Testis (tissue), 3 donors: ENCODE results near the gene PLEKHM2. TPM values are rescaled to one million over a fixed set of nuclear protein-coding genes. Genes with fewer than 3 reads are reported as not detected.

ENCODE experiments used
- DNase-seq: peaks from one replicate; pipeline ENCODE4 v3.0.0-alpha.2; 2019
- H3K27ac ChIP-seq, 2 donors: fragments of 200-600 bp; sonication (generic); one replicate each; pipeline ENCODE4 v1.5.1; 2019
- H3K27me3 ChIP-seq: fragments of 200-600 bp; sonication (generic); one replicate; pipeline ENCODE4 v1.5.1; 2019
- H3K36me3 ChIP-seq: fragments of 200-600 bp; sonication (generic); one replicate; pipeline ENCODE4 v1.5.1; 2017; ENCODE audit warnings: low read depth; ENCODE audit errors: missing control alignments
- H3K4me1 ChIP-seq: fragments of 200-600 bp; sonication (generic); one replicate; pipeline ENCODE4 v1.5.1; 2019
- H3K4me3 ChIP-seq, 2 donors: fragments of 200-600 bp; sonication (generic); one replicate each; pipeline ENCODE4 v1.5.1; 2017 to 2019
- H3K9me3 ChIP-seq: fragments of 200-600 bp; sonication (generic); one replicate; pipeline ENCODE4 v1.5.1; 2017
- POLR2A ChIP-seq: fragments of 450-650 bp; IDR thresholded peaks from one replicate; pipeline ENCODE4 v1.6.1; 2017; ENCODE audit warnings: antibody characterized with exemption, mild to moderate bottlenecking, moderate library complexity
- WGBS, 2 donors: methylation state at CpG; one replicate each; pipeline ENCODE4 v1.1.5; 2018; 5-methylcytosine and 5-hydroxymethylcytosine counted together
- intact Hi-C: fragments of 100-400 bp; cut with DNase I; formaldehyde crosslinking; loops from one replicate; pipeline ENCODE4 v1.15.1; 2023; ENCODE audit warnings: low total_unique reads
- polyA plus RNA-seq: library from polyadenylated mRNA; stranded (reverse); fragments of 350-450 nt; fragmentation: Illumina TruSeq; extraction: RNeasy Lipid Tissue Mini Kit (QIAGEN cat#74804); gene quantifications from one replicate; pipeline ENCODE4 v1.2.3, GENCODE V29; 2014; ENCODE audit warnings: low read depth, low replicate concordance; ENCODE audit not compliant: insufficient read depth
- total RNA-seq, 2 donors: library from RNA; depleted of rRNA; stranded (reverse); fragments of >200 nt; gene quantifications; one replicate each; pipeline ENCODE4 v1.2.3, GENCODE V29; 2016
- TF ChIP-seq, protein P1 (sequence below), 3 experiments: fragments of 450-650 bp in 2 of 3; fragments of 200-600 bp in 1 of 3; sonication (generic) in 1 of 3; IDR thresholded peaks; one replicate each; pipeline ENCODE4 v1.5.1; 2016 to 2019; ENCODE audit warnings: antibody characterized with exemption in 3 of 3, mild to moderate bottlenecking in 2 of 3, moderate library complexity in 1 of 3

The PLEKHM2 gene
- total and polyA plus RNA-seq, 3 donors from 2014 or later = 61.9 to 98.4 (median 70.2) TPM

DNA sequence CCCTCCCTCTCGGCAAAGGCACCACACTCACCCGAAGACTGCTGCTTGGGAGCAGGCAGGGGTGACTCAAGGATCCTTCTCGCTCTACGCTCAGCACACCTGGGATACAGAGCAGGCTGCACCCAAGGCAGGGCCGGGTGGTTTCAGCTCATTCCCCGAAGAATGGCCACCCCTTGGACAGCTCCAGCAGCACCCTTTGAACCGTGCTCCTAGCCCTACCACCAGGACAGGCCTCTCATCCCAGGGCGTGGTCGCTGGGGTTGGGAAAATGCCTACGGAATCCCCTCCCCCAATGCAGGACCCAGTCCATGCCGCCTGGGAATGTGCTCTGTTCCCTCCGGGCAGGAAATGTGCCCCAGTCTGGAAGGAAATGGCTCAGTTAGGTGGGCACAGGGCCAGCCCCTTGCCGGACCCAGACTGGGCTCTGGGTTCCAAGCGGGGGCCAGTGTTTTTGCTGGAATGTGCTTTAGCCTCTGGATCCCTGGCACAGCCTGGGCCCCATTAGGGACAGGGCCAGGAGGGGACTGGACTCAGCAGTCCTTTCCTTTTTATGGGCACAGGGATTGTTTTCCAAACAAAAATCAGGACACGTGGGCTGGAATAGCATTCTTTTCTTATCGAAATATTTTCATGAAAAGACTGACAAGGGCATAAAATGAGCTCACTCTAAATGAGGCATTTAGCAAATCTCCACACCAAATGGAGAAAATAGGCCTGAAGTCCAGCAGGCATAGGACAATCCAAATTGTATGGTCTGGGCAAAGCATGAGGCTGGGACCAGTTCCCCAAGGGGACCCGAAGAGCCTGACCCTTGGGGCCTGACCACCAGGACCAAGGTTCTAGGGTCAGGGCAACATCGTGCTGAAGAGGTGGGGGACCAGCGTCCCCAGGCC is 65.5 kb downstream of the PLEKHM2 start:
- Histone ChIP-seq H3K4me1 (peaks cover 9% of the 10 kb centered on the region), H3K9me3 (no peaks in the 10 kb centered on the region), H3K27ac (no peak overlapping the region), H3K4me3 (no peak overlapping the region), H3K27me3 (no peaks in the 10 kb centered on the region), H3K36me3 (no peaks in the 10 kb centered on the region)
- DNase-seq = no peak
- no peak for TF ChIP-seq POLR2A
- TF ChIP-seq, protein P1, sequence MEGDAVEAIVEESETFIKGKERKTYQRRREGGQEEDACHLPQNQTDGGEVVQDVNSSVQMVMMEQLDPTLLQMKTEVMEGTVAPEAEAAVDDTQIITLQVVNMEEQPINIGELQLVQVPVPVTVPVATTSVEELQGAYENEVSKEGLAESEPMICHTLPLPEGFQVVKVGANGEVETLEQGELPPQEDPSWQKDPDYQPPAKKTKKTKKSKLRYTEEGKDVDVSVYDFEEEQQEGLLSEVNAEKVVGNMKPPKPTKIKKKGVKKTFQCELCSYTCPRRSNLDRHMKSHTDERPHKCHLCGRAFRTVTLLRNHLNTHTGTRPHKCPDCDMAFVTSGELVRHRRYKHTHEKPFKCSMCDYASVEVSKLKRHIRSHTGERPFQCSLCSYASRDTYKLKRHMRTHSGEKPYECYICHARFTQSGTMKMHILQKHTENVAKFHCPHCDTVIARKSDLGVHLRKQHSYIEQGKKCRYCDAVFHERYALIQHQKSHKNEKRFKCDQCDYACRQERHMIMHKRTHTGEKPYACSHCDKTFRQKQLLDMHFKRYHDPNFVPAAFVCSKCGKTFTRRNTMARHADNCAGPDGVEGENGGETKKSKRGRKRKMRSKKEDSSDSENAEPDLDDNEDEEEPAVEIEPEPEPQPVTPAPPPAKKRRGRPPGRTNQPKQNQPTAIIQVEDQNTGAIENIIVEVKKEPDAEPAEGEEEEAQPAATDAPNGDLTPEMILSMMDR (IDR thresholded peaks at IDR 0.05) = no peak
- 48 to 58% methylated on average over 13 to 19 of the region's 19 CpGs for WGBS, 2 donors
- intact Hi-C loops = no loop called here

DNA sequence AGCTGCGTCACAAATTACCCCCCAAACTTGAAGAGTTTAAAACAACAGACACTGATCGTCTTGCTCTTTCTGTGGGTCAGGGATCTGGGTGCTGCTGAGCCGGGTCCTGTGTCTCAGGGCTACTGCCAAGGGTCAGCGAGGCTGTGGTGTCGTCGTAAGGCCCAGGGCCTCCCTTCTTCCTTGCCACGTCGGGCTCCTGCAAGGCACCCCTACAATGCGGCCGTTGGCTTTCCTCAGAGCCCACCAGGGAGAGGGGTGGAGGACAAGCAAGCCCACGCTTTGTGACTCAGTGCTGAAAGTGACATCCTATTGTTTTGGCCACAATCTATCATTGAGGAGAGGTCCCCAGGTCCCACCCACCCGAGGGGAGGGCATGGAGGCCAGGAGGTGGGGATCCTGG is 66.8 kb downstream of the PLEKHM2 start:
- Histone ChIP-seq H3K4me3 (no peak overlapping the region), H3K27me3 (no peaks in the 10 kb centered on the region), H3K4me1 (peaks cover 9% of the 10 kb centered on the region), H3K36me3 (no peaks in the 10 kb centered on the region), H3K9me3 (no peaks in the 10 kb centered on the region), H3K27ac (no peak overlapping the region)
- intact Hi-C loops = no loop called here
- no peak for DNase-seq
- 83 to 91% methylated on average over 9 to 12 of the region's 12 CpGs for WGBS, 2 donors
- TF ChIP-seq, protein P1 (IDR thresholded peaks at IDR 0.05) = no peak
- no peak for TF ChIP-seq POLR2A

DNA sequence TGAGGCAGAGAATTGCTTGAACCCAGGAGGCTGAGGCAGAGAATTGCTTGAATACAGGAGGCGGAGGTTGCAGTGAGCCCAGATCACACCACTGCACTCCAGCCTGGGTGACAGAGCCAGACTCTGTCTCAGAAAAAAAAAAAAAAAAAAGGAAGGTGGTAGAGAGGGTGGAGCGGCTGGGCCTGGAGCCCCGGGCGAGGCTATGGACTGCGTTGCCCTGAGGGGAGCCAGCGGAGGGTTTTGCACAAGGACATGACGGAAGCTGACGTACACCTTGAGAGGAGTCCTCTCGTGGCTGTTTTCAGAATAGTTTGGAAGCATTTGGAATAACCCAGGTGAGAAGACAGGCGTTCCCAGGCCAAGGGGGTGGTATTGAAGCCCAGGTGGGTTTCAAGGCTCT is 67.6 kb downstream of the PLEKHM2 start:
- Histone ChIP-seq H3K4me3 (no peak overlapping the region), H3K36me3 (no peaks in the 10 kb centered on the region), H3K9me3 (no peaks in the 10 kb centered on the region), H3K4me1 (peaks cover 14% of the 10 kb centered on the region), H3K27ac (no peak overlapping the region), H3K27me3 (no peaks in the 10 kb centered on the region)
- intact Hi-C loops = no loop called here
- TF ChIP-seq POLR2A = no peak
- TF ChIP-seq, protein P1 (IDR thresholded peaks at IDR 0.05) = no peak
- WGBS, 2 donors = 89 to 93% methylated on average over 10 of the region's 10 CpGs
- no peak for DNase-seq

DNA sequence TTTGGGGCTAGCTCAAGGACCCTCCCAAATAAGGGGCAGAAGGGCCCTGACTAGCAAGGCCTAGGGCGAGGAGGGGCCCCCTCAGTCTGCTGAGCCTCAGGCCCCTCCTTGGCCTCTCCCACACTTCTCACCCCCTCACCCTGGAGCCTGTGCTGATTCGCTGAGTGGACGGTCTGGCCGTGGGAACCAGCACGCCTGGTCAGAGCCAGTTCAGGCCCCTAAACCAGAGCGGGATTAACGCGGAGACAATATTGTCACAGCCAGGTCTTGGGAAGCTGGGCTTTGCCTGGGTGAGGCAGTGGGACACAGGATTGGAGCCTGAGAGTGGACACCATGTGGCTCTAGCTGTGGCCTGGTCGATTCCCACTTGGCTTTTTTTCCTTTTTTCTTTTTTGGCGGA is 69.7 kb downstream of the PLEKHM2 start:
- Histone ChIP-seq H3K27ac (peak overlapping the region in 1 of 2 donors; percentile 18), H3K4me1 (peaks cover 27% of the 10 kb centered on the region), H3K27me3 (no peaks in the 10 kb centered on the region), H3K4me3 (no peak overlapping the region), H3K36me3 (no peaks in the 10 kb centered on the region), H3K9me3 (no peaks in the 10 kb centered on the region)
- TF ChIP-seq POLR2A = no peak
- TF ChIP-seq, protein P1 (IDR thresholded peaks at IDR 0.05) = no peak
- no peak for DNase-seq
- 76 to 83% methylated on average over 10 of the region's 10 CpGs for WGBS, 2 donors
- intact Hi-C loops = no loop called here
